Activated CD8-positive, alpha-beta memory T cell treated with anti-CD3 and anti-CD28 coated beads, Interleukin-2, amount 50 U/mL, for 1 hour (primary cell): Measurements from ENCODE around the gene SMG5.

Source experiments
- DNase-seq: peaks from one replicate; pipeline ENCODE4 v3.0.0-alpha.2; 2020; ENCODE audit errors: extremely low read depth

SMG5 gene

GRCh38 chr1:156214024-156214748 lies 68.4 kb downstream of the SMG5 start:
- no peak for DNase-seq

GRCh38 chr1:156213644-156213966 lies 69.0 kb downstream of the SMG5 start:
- DNase-seq, result no peak

- peak; percentile 85 for DNase-seq
These were observed 69.6 kb downstream of the SMG5 start, which contains the start of gene PMF1 for GRCh38 chr1:156212833-156213643. PMF1 (plus strand) TSS chr1:156213007; CDS start chr1:156213016, 9 bp downstream.

DNA sequence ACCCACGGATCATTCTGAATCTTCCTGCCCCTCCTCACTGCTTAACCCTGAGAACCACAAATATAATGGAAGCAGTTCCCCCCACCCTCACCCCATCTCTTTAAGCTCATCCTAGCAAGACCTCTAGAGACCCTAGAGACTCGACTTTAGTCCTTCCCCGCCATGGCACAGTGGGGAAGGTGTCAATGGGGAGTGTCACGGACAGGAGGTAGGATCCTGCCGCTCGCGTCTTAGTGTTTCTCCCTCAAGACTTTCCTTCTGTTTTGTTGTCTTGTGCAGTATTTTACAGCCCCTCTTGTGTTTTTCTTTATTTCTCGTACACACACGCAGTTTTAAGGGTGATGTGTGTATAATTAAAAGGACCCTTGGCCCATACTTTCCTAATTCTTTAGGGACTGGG lies 70.5 kb downstream of the SMG5 start:
- DNase-seq, result no peak

GRCh38 chr1:156211243-156211642 lies 71.4 kb downstream of the SMG5 start:
- DNase-seq, result no peak

DNA sequence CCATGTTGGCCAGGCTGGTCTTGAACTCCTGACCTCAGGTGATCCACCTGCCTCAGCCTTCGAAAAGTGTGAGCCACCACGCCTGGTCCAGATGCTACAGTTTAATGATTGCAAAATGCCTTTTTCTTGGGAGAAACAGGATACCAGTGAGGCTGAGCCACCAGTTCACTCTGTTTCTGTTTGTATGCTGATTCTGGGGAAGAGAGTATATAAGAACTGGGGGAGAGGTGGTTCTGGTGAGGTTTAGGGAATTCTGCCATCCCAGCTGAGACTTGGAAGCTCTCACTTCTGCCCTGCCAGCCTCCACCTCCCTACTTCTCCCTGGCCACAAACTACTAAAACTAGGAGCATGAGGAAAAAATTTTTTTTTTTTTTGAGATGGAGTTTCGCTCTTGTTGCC lies 77.9 kb downstream of the SMG5 start:
- no peak for DNase-seq

GRCh38 chr1:156203331-156203730 lies 79.3 kb downstream of the SMG5 start:
- DNase-seq, result no peak

GRCh38 chr1:156200044-156200443 lies 82.6 kb downstream of the SMG5 start:
- no peak for DNase-seq
